ENCODE measurements around the gene GFOD1. TPM values are rescaled to one million over a fixed set of nuclear protein-coding genes. Genes with fewer than 3 reads are reported as not detected.

The GFOD1 gene
- total and polyA plus RNA-seq, 4 donors = 2.6 to 16.8 (median 5.0) TPM

DNA sequence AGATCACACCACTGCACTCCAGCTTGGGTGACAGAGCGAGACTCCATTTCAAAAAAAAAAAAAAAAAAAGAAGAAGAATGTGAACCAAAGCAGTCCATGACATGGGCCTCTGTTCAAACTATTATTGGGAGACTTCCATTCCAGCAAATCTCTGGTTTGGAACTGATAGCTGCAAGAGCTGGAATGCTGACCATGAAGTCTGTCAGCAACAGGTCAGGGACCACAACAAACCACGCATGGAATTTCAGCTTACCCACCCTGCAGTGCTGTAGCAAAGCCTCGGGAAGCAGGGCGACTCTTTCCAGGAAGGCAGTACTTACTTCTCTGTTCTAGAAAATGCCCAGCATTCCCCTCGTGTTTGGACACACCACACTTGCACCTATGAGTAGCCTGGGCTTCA lies 125.0 kb downstream of the GFOD1 start:
- Histone ChIP-seq H3K4me1 (ENCODE audit: control insufficient read depth in 4 of 4, insufficient read depth in 4 of 4, low read length in 3 of 4) (peaks cover 0 to 3% (median 0%) of the 10 kb centered on the region in 4 donors), H3K9me3 (ENCODE audit: control insufficient read depth in 4 of 4, low read length in 3 of 4) (no peaks in the 10 kb centered on the region), H3K9ac (ENCODE audit: low read depth in 1 of 2, low read length in 2 of 2) (no peak overlapping the region), H3K36me3 (ENCODE audit: control insufficient read depth in 4 of 4, insufficient read depth in 3 of 4, low read depth in 1 of 4, low read length in 3 of 4) (peaks cover 2 to 13% (median 9%) of the 10 kb centered on the region in 4 donors), H3K27ac (ENCODE audit: low read depth in 1 of 2, low read length in 2 of 2) (no peak overlapping the region), H3K4me3 (ENCODE audit: low read depth in 1 of 3, low read length in 3 of 3) (no peak overlapping the region), H3K27me3 (ENCODE audit: control insufficient read depth in 4 of 4, insufficient read depth in 4 of 4, low read length in 3 of 4) (no peaks in the 10 kb centered on the region)
- no peak for TF ChIP-seq JUND (IDR thresholded peaks at IDR 0.05)
- TF ChIP-seq, protein P1, sequence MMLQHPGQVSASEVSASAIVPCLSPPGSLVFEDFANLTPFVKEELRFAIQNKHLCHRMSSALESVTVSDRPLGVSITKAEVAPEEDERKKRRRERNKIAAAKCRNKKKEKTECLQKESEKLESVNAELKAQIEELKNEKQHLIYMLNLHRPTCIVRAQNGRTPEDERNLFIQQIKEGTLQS (IDR thresholded peaks at IDR 0.05) = no peak
- TF ChIP-seq RXRA (IDR thresholded peaks at IDR 0.05) = no peak
- TF ChIP-seq NR2F2 (IDR thresholded peaks at IDR 0.05) = peak; percentile 68
- TF ChIP-seq RAD21 (IDR thresholded peaks at IDR 0.05) = peak in 1 of 2 donors; percentile 21
- no peak for TF ChIP-seq YY1 (IDR thresholded peaks at IDR 0.05)
- TF ChIP-seq FOXA1 (IDR thresholded peaks at IDR 0.05) = no peak
- TF ChIP-seq SP1 (IDR thresholded peaks at IDR 0.05) = peak; percentile 6
- 85% methylated on average over 5 of the region's 5 CpGs for WGBS
- DNase-seq (ENCODE audit: low spot score) = no peak

GRCh38 chr6:13360671-13361540 lies 126.5 kb downstream of the GFOD1 start:
- Histone ChIP-seq H3K36me3 (ENCODE audit: control insufficient read depth in 4 of 4, insufficient read depth in 3 of 4, low read depth in 1 of 4, low read length in 3 of 4) (peaks cover 2 to 13% (median 9%) of the 10 kb centered on the region in 4 donors), H3K4me1 (ENCODE audit: control insufficient read depth in 4 of 4, insufficient read depth in 4 of 4, low read length in 3 of 4) (peaks cover 0 to 3% (median 0%) of the 10 kb centered on the region in 4 donors), H3K9ac (ENCODE audit: low read depth in 1 of 2, low read length in 2 of 2) (no peak overlapping the region), H3K9me3 (ENCODE audit: control insufficient read depth in 4 of 4, low read length in 3 of 4) (no peaks in the 10 kb centered on the region), H3K4me3 (ENCODE audit: low read depth in 1 of 3, low read length in 3 of 3) (no peak overlapping the region), H3K27me3 (ENCODE audit: control insufficient read depth in 4 of 4, insufficient read depth in 4 of 4, low read length in 3 of 4) (no peaks in the 10 kb centered on the region), H3K27ac (ENCODE audit: low read depth in 1 of 2, low read length in 2 of 2) (no peak overlapping the region)
- WGBS = 85% methylated on average over 6 of the region's 6 CpGs
- DNase-seq (ENCODE audit: low spot score) = no peak
- TF ChIP-seq FOXA2 (IDR thresholded peaks at IDR 0.05) = no peak
- no peak for TF ChIP-seq HNF4G (IDR thresholded peaks at IDR 0.05)
- TF ChIP-seq EGR1 (IDR thresholded peaks at IDR 0.05; ENCODE audit: low read depth in 2 of 2) = no peak
- no peak for TF ChIP-seq TAF1 (conservative IDR thresholded peaks at IDR 0.05)
- TF ChIP-seq, protein P1 (IDR thresholded peaks at IDR 0.05) = no peak
- TF ChIP-seq, protein P2, sequence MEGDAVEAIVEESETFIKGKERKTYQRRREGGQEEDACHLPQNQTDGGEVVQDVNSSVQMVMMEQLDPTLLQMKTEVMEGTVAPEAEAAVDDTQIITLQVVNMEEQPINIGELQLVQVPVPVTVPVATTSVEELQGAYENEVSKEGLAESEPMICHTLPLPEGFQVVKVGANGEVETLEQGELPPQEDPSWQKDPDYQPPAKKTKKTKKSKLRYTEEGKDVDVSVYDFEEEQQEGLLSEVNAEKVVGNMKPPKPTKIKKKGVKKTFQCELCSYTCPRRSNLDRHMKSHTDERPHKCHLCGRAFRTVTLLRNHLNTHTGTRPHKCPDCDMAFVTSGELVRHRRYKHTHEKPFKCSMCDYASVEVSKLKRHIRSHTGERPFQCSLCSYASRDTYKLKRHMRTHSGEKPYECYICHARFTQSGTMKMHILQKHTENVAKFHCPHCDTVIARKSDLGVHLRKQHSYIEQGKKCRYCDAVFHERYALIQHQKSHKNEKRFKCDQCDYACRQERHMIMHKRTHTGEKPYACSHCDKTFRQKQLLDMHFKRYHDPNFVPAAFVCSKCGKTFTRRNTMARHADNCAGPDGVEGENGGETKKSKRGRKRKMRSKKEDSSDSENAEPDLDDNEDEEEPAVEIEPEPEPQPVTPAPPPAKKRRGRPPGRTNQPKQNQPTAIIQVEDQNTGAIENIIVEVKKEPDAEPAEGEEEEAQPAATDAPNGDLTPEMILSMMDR (IDR thresholded peaks at IDR 0.05; ENCODE audit: low read depth, low read length, missing input control) = no peak
- TF ChIP-seq NR2F2 (IDR thresholded peaks at IDR 0.05) = no peak
- TF ChIP-seq HNF4A (conservative IDR thresholded peaks at IDR 0.05) = no peak
- no peak for TF ChIP-seq RXRA (IDR thresholded peaks at IDR 0.05)
- no peak for TF ChIP-seq SP1 (IDR thresholded peaks at IDR 0.05)
- TF ChIP-seq GABPA (IDR thresholded peaks at IDR 0.05 in 1 of 2, conservative IDR thresholded peaks at IDR 0.05 in 1 of 2) = no peak
- no peak for TF ChIP-seq FOXA1 (IDR thresholded peaks at IDR 0.05)
- TF ChIP-seq, protein P3, sequence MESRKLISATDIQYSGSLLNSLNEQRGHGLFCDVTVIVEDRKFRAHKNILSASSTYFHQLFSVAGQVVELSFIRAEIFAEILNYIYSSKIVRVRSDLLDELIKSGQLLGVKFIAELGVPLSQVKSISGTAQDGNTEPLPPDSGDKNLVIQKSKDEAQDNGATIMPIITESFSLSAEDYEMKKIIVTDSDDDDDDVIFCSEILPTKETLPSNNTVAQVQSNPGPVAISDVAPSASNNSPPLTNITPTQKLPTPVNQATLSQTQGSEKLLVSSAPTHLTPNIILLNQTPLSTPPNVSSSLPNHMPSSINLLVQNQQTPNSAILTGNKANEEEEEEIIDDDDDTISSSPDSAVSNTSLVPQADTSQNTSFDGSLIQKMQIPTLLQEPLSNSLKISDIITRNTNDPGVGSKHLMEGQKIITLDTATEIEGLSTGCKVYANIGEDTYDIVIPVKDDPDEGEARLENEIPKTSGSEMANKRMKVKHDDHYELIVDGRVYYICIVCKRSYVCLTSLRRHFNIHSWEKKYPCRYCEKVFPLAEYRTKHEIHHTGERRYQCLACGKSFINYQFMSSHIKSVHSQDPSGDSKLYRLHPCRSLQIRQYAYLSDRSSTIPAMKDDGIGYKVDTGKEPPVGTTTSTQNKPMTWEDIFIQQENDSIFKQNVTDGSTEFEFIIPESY (IDR thresholded peaks at IDR 0.05) = no peak
- TF ChIP-seq, protein P4, sequence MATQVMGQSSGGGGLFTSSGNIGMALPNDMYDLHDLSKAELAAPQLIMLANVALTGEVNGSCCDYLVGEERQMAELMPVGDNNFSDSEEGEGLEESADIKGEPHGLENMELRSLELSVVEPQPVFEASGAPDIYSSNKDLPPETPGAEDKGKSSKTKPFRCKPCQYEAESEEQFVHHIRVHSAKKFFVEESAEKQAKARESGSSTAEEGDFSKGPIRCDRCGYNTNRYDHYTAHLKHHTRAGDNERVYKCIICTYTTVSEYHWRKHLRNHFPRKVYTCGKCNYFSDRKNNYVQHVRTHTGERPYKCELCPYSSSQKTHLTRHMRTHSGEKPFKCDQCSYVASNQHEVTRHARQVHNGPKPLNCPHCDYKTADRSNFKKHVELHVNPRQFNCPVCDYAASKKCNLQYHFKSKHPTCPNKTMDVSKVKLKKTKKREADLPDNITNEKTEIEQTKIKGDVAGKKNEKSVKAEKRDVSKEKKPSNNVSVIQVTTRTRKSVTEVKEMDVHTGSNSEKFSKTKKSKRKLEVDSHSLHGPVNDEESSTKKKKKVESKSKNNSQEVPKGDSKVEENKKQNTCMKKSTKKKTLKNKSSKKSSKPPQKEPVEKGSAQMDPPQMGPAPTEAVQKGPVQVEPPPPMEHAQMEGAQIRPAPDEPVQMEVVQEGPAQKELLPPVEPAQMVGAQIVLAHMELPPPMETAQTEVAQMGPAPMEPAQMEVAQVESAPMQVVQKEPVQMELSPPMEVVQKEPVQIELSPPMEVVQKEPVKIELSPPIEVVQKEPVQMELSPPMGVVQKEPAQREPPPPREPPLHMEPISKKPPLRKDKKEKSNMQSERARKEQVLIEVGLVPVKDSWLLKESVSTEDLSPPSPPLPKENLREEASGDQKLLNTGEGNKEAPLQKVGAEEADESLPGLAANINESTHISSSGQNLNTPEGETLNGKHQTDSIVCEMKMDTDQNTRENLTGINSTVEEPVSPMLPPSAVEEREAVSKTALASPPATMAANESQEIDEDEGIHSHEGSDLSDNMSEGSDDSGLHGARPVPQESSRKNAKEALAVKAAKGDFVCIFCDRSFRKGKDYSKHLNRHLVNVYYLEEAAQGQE (IDR thresholded peaks at IDR 0.05) = no peak
- TF ChIP-seq YY1 (IDR thresholded peaks at IDR 0.05) = no peak
- TF ChIP-seq, protein P5, sequence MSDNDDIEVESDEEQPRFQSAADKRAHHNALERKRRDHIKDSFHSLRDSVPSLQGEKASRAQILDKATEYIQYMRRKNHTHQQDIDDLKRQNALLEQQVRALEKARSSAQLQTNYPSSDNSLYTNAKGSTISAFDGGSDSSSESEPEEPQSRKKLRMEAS (IDR thresholded peaks at IDR 0.05) = no peak
